Endothelial cell of umbilical vein (primary cell): ENCODE data around the gene COL15A1. TPM values are rescaled to one million over a fixed set of nuclear protein-coding genes. Genes with fewer than 3 reads are reported as not detected.

Experiments used
- BruUV-seq: library from RNA; stranded (reverse); fragments of 400-500 nt; replicated peaks from 2 replicates; lab custom pipeline; 2021; lab: Mats Ljungman, UMichigan
- CTCF ChIA-PET: fragments of 300-600, 350-600 bp; sonication (Branson Sonifier 250); formaldehyde crosslinking; loops from one replicate; lab custom pipeline; 2021; ENCODE audit warnings: antibody characterized with exemption, inconsistent platforms; lab: Charles Lee
- POLR2A ChIA-PET: fragments of 300-600, 350-600 bp; sonication (Branson Sonifier 250); formaldehyde crosslinking; loops from one replicate; lab custom pipeline; 2021; ENCODE audit warnings: antibody characterized with exemption, inconsistent platforms; lab: Charles Lee
- DNase-seq: peaks from one replicate; pipeline ENCODE4 v3.0.0-alpha.2; 2011; ENCODE audit warnings: low read depth, low spot score
- FAIRE-seq: peaks from 2 replicates; lab custom pipeline; 2011; peaks lifted over from hg19 to GRCh38; lab: Jason Lieb, UNC
- H2AFZ ChIP-seq: 2 replicates; pipeline ENCODE4 v1.6.0; 2012; ENCODE audit warnings: low read depth, low read length, control low read depth, inconsistent platforms
- H3K27ac ChIP-seq: 2 replicates; pipeline ENCODE4 v1.5.1; 2011; ENCODE audit warnings: low read depth, mild to moderate bottlenecking, control low read depth, low read length, moderate library complexity; ENCODE audit not compliant: insufficient read depth
- H3K27me3 ChIP-seq, 2 experiments: 2 replicates each; pipeline versions ENCODE4 v1.6.0 to v1.6.1; 2011; ENCODE audit warnings: low read length in 2 of 2, mixed read lengths in 1 of 2; ENCODE audit not compliant: control insufficient read depth in 2 of 2, insufficient read depth in 2 of 2
- H3K36me3 ChIP-seq, 2 experiments: 2 replicates in 1 of 2; 3 replicates in 1 of 2; pipeline ENCODE4 v1.5.1; 2011; ENCODE audit warnings: low read length in 2 of 2, mild to moderate bottlenecking in 1 of 2, moderate library complexity in 1 of 2; ENCODE audit not compliant: control insufficient read depth in 2 of 2, insufficient read depth in 2 of 2; ENCODE audit errors: extremely low read depth in 1 of 2
- H3K4me1 ChIP-seq: 3 replicates; pipeline ENCODE4 v1.5.1; 2011; ENCODE audit warnings: mild to moderate bottlenecking, low read length; ENCODE audit not compliant: control insufficient read depth, insufficient read depth; ENCODE audit errors: extremely low read depth
- H3K4me2 ChIP-seq: 2 replicates; pipeline ENCODE4 v1.6.1; 2011; ENCODE audit warnings: low read length, control low read depth, mixed read lengths; ENCODE audit not compliant: insufficient read depth
- H3K4me3 ChIP-seq, 3 experiments: fragments of 200-600 bp in 1 of 3; sonication (generic), shearing (Covaris generic) in 1 of 3; replicated peaks in 1 of 3; 2 replicates each; pipeline ENCODE4 v1.5.1; 2011 to 2016; ENCODE audit warnings: control low read depth in 3 of 3, low read length in 3 of 3, mild to moderate bottlenecking in 2 of 3, inconsistent platforms in 1 of 3, low read depth in 1 of 3, moderate library complexity in 1 of 3; ENCODE audit not compliant: insufficient read depth in 1 of 3
- H3K79me2 ChIP-seq: 2 replicates; pipeline ENCODE4 v1.6.0; 2012; ENCODE audit warnings: low read length, inconsistent platforms; ENCODE audit not compliant: control insufficient read depth, insufficient read depth
- H3K9ac ChIP-seq: replicated peaks from 2 replicates; pipeline ENCODE3; 2011; ENCODE audit warnings: low read length, control low read depth; ENCODE audit not compliant: insufficient read depth; ENCODE audit errors: extremely low read depth
- H3K9me1 ChIP-seq: replicated peaks from 3 replicates; pipeline ENCODE4 v1.6.0; 2011; ENCODE audit warnings: mild to moderate bottlenecking, low read length; ENCODE audit not compliant: control insufficient read depth, insufficient read depth; ENCODE audit errors: extremely low read depth
- H3K9me3 ChIP-seq: replicated peaks from 2 replicates; pipeline ENCODE4 v1.5.1; 2012; ENCODE audit warnings: low read length, inconsistent platforms; ENCODE audit not compliant: control insufficient read depth, insufficient read depth
- H4K20me1 ChIP-seq: replicated peaks from 2 replicates; pipeline ENCODE3; 2011; ENCODE audit warnings: mild to moderate bottlenecking, low read length; ENCODE audit not compliant: control insufficient read depth, insufficient read depth; ENCODE audit errors: extremely low read depth
- EZH2 ChIP-seq: IDR thresholded peaks from 2 replicates; pipeline ENCODE4 v1.6.1; 2012; ENCODE audit warnings: borderline replicate concordance, low read depth, mild to moderate bottlenecking, moderate library complexity, low read length, inconsistent platforms; ENCODE audit not compliant: severe bottlenecking
- GATA2 ChIP-seq: IDR thresholded peaks from 2 replicates; pipeline ENCODE4 v1.7.0; 2011; ENCODE audit warnings: low read depth, mild to moderate bottlenecking, moderate library complexity, mixed read lengths, low read length; ENCODE audit not compliant: insufficient read length, insufficient read depth
- JUN ChIP-seq: IDR thresholded peaks from 2 replicates; pipeline ENCODE4 v1.6.1; 2011; ENCODE audit warnings: borderline replicate concordance, low read depth; ENCODE audit not compliant: insufficient read length, insufficient read depth
- MYC ChIP-seq: IDR thresholded peaks from one replicate; pipeline ENCODE4 v1.6.1; 2011; ENCODE audit warnings: mild to moderate bottlenecking, low read depth, low read length
- POLR2A ChIP-seq: IDR thresholded peaks from 2 replicates; pipeline ENCODE4 v1.6.1; 2012; ENCODE audit warnings: low read depth, mild to moderate bottlenecking, control low read depth, low read length
- POLR2AphosphoS5 ChIP-seq: IDR thresholded peaks from 2 replicates; pipeline ENCODE4 v1.6.1; 2012; ENCODE audit warnings: low read depth, mild to moderate bottlenecking, control low read depth, low read length, moderate library complexity; ENCODE audit not compliant: insufficient read depth
- dilution Hi-C: fragments of 300-500 bp; cut with MboI; formaldehyde crosslinking; loops from one replicate; pipeline ENCODE4 v1.15.0; 2019; ENCODE audit warnings: low sequenced_read_pairs; ENCODE audit not compliant: extremely low pct_ligation_motif_present
- intact Hi-C: fragments of 100-400 bp; cut with micrococcal nuclease; formaldehyde crosslinking; loops from one replicate; pipeline ENCODE4 v1.10.0; 2022
- polyA plus RNA-seq, 4 experiments: library from polyadenylated mRNA; depleted of rRNA in 3 of 4; stranded (reverse) in 3 of 4; unstranded in 1 of 4; fragments of >200 nt; gene quantifications; 2 replicates each; pipeline versions ENCODE4 v1.2.1 to v1.2.3, GENCODE V29; 2011 to 2012; ENCODE audit warnings: missing spikeins in 1 of 4
- total RNA-seq: library from RNA; stranded (reverse); gene quantifications from 2 replicates; pipeline ENCODE4 v1.2.3, GENCODE V29; 2021
- TF ChIP-seq, protein P1 (sequence below), 2 donors: IDR thresholded peaks; 1 replicate in 1 of 2; 2 replicates in 1 of 2; pipeline ENCODE4 v1.5.1; 2011; ENCODE audit warnings: low read length in 2 of 2, mild to moderate bottlenecking in 2 of 2, moderate library complexity in 2 of 2, control low read depth in 1 of 2, inconsistent platforms in 1 of 2, low read depth in 1 of 2; ENCODE audit not compliant: insufficient read depth in 1 of 2; ENCODE audit errors: extremely low read depth in 1 of 2
- TF ChIP-seq, protein P2 (sequence below): IDR thresholded peaks from 2 replicates; pipeline ENCODE4 v1.6.1; 2011; ENCODE audit not compliant: insufficient read depth, insufficient read length

COL15A1 gene
- total and polyA plus RNA-seq, 2 donors (not counting 3 experiments of a cell fraction or from before 2014, with no cell fraction given), result not detected

DNA sequence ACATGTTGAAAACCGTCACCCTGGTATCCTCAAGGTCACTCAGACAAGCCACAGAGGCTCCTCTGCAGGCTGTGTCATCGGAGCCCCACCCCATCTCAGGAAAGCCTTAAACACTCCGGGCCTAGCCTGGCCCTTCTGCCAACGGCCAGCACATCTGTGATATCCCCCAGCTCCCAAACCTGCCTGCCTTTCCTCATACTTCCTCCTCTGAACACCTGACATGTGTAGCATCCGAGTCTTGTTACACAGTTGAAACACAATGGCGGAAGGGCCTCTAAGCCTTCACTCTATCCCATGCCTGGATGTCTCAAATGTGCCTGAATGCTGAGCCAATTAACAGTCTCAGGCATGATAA is 128.3 kb downstream of the COL15A1 start:
- intact Hi-C loops, result no loop called here
- TF ChIP-seq GATA2 (no peak), MYC (no peak), EZH2 (no peak)
- TF ChIP-seq, protein P1, sequence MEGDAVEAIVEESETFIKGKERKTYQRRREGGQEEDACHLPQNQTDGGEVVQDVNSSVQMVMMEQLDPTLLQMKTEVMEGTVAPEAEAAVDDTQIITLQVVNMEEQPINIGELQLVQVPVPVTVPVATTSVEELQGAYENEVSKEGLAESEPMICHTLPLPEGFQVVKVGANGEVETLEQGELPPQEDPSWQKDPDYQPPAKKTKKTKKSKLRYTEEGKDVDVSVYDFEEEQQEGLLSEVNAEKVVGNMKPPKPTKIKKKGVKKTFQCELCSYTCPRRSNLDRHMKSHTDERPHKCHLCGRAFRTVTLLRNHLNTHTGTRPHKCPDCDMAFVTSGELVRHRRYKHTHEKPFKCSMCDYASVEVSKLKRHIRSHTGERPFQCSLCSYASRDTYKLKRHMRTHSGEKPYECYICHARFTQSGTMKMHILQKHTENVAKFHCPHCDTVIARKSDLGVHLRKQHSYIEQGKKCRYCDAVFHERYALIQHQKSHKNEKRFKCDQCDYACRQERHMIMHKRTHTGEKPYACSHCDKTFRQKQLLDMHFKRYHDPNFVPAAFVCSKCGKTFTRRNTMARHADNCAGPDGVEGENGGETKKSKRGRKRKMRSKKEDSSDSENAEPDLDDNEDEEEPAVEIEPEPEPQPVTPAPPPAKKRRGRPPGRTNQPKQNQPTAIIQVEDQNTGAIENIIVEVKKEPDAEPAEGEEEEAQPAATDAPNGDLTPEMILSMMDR (IDR thresholded peaks at IDR 0.05; ENCODE audit: extremely low read depth in 1 of 2, insufficient read depth in 1 of 2, low read depth in 1 of 2, low read length in 2 of 2), result no peak
- no peaks in the 10 kb centered on the region for H3K36me3 ChIP-seq
- H3K4me3 ChIP-seq, result no peak overlapping the region
- BruUV-seq, result no TSS peak
- dilution Hi-C loops, result no loop called here
- H3K79me2 ChIP-seq, result no peaks in the 10 kb centered on the region
- DNase-seq (no peak), FAIRE-seq (no peak)
- H3K27ac ChIP-seq, result no peak overlapping the region
- no peaks in the 10 kb centered on the region for H3K4me1 ChIP-seq
- no peak overlapping the region for H3K4me2 ChIP-seq
- CTCF ChIA-PET, result no interaction called here
- no peaks in the 10 kb centered on the region for H3K9me3 ChIP-seq
- no peaks in the 10 kb centered on the region for H3K27me3 ChIP-seq
- H4K20me1 ChIP-seq, result no peaks in the 10 kb centered on the region
- POLR2A ChIA-PET, result no interaction called here
- no peaks in the 10 kb centered on the region for H3K9me1 ChIP-seq
- H2AFZ ChIP-seq, result no peak overlapping the region
- no peak overlapping the region for H3K9ac ChIP-seq

DNA sequence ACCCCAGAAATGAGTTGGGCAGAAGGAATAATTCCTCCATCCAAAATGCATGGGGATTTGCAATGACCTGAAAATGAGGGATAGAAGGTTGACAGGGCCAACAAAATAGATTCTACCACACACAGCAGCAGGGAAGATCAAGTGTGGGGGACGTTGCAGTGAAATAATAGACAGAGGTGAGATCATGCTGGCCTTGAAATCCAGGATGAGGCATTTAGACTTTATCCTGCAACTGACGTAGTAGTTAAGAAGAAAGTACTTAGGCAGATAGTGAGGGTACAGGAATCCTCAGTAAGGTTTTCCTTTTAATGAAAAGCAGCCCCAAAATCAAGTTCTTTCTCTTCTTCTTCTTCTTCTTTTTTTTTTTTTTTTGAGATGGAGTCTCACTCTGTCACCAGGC is 129.6 kb downstream of the COL15A1 start:
- Histone ChIP-seq H3K27ac (no peak overlapping the region), H4K20me1 (no peaks in the 10 kb centered on the region), H3K9me3 (no peaks in the 10 kb centered on the region), H3K9ac (no peak overlapping the region), H3K4me2 (no peak overlapping the region), H3K27me3 (no peaks in the 10 kb centered on the region), H3K36me3 (no peaks in the 10 kb centered on the region), H2AFZ (no peak overlapping the region), H3K4me3 (no peak overlapping the region), H3K79me2 (no peaks in the 10 kb centered on the region), H3K4me1 (no peaks in the 10 kb centered on the region), H3K9me1 (no peaks in the 10 kb centered on the region)
- intact Hi-C loops, result no loop called here
- DNase-seq (no peak), FAIRE-seq (no peak)
- ChIA-PET CTCF (no interaction called here), POLR2A (no interaction called here)
- dilution Hi-C loops, result no loop called here
- BruUV-seq, result no TSS peak
- TF ChIP-seq GATA2 (no peak), POLR2AphosphoS5 (no peak), POLR2A (no peak), JUN (no peak), EZH2 (no peak)
- TF ChIP-seq, protein P2, sequence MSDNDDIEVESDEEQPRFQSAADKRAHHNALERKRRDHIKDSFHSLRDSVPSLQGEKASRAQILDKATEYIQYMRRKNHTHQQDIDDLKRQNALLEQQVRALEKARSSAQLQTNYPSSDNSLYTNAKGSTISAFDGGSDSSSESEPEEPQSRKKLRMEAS, result no peak
